Endothelial cell of umbilical vein (primary cell): ENCODE measurements around the gene ABLIM2. TPM values are rescaled to one million over a fixed set of nuclear protein-coding genes. Genes with fewer than 3 reads are reported as not detected.

Experiments
- BruUV-seq: library from RNA; stranded (reverse); fragments of 400-500 nt; replicated peaks from 2 replicates; lab custom pipeline; 2021; lab: Mats Ljungman, UMichigan
- CTCF ChIA-PET: fragments of 300-600, 350-600 bp; sonication (Branson Sonifier 250); formaldehyde crosslinking; loops from one replicate; lab custom pipeline; 2021; ENCODE audit warnings: antibody characterized with exemption, inconsistent platforms; lab: Charles Lee
- POLR2A ChIA-PET: fragments of 300-600, 350-600 bp; sonication (Branson Sonifier 250); formaldehyde crosslinking; loops from one replicate; lab custom pipeline; 2021; ENCODE audit warnings: antibody characterized with exemption, inconsistent platforms; lab: Charles Lee
- DNase-seq: peaks from one replicate; pipeline ENCODE4 v3.0.0-alpha.2; 2011; ENCODE audit warnings: low read depth, low spot score
- FAIRE-seq: peaks from 2 replicates; lab custom pipeline; 2011; peaks lifted over from hg19 to GRCh38; lab: Jason Lieb, UNC
- H2AFZ ChIP-seq: 2 replicates; pipeline ENCODE4 v1.6.0; 2012; ENCODE audit warnings: low read depth, low read length, control low read depth, inconsistent platforms
- H3K27ac ChIP-seq: 2 replicates; pipeline ENCODE4 v1.5.1; 2011; ENCODE audit warnings: low read depth, mild to moderate bottlenecking, control low read depth, low read length, moderate library complexity; ENCODE audit not compliant: insufficient read depth
- H3K27me3 ChIP-seq, 2 experiments: 2 replicates each; pipeline versions ENCODE4 v1.6.0 to v1.6.1; 2011; ENCODE audit warnings: low read length in 2 of 2, mixed read lengths in 1 of 2; ENCODE audit not compliant: control insufficient read depth in 2 of 2, insufficient read depth in 2 of 2
- H3K36me3 ChIP-seq, 2 experiments: 2 replicates in 1 of 2; 3 replicates in 1 of 2; pipeline ENCODE4 v1.5.1; 2011; ENCODE audit warnings: low read length in 2 of 2, mild to moderate bottlenecking in 1 of 2, moderate library complexity in 1 of 2; ENCODE audit not compliant: control insufficient read depth in 2 of 2, insufficient read depth in 2 of 2; ENCODE audit errors: extremely low read depth in 1 of 2
- H3K4me1 ChIP-seq: 3 replicates; pipeline ENCODE4 v1.5.1; 2011; ENCODE audit warnings: mild to moderate bottlenecking, low read length; ENCODE audit not compliant: control insufficient read depth, insufficient read depth; ENCODE audit errors: extremely low read depth
- H3K4me2 ChIP-seq: 2 replicates; pipeline ENCODE4 v1.6.1; 2011; ENCODE audit warnings: low read length, control low read depth, mixed read lengths; ENCODE audit not compliant: insufficient read depth
- H3K4me3 ChIP-seq, 3 experiments: fragments of 200-600 bp in 1 of 3; sonication (generic), shearing (Covaris generic) in 1 of 3; replicated peaks in 1 of 3; 2 replicates each; pipeline ENCODE4 v1.5.1; 2011 to 2016; ENCODE audit warnings: control low read depth in 3 of 3, low read length in 3 of 3, mild to moderate bottlenecking in 2 of 3, inconsistent platforms in 1 of 3, low read depth in 1 of 3, moderate library complexity in 1 of 3; ENCODE audit not compliant: insufficient read depth in 1 of 3
- H3K79me2 ChIP-seq: 2 replicates; pipeline ENCODE4 v1.6.0; 2012; ENCODE audit warnings: low read length, inconsistent platforms; ENCODE audit not compliant: control insufficient read depth, insufficient read depth
- H3K9ac ChIP-seq: replicated peaks from 2 replicates; pipeline ENCODE3; 2011; ENCODE audit warnings: low read length, control low read depth; ENCODE audit not compliant: insufficient read depth; ENCODE audit errors: extremely low read depth
- H3K9me1 ChIP-seq: replicated peaks from 3 replicates; pipeline ENCODE4 v1.6.0; 2011; ENCODE audit warnings: mild to moderate bottlenecking, low read length; ENCODE audit not compliant: control insufficient read depth, insufficient read depth; ENCODE audit errors: extremely low read depth
- H3K9me3 ChIP-seq: replicated peaks from 2 replicates; pipeline ENCODE4 v1.5.1; 2012; ENCODE audit warnings: low read length, inconsistent platforms; ENCODE audit not compliant: control insufficient read depth, insufficient read depth
- H4K20me1 ChIP-seq: replicated peaks from 2 replicates; pipeline ENCODE3; 2011; ENCODE audit warnings: mild to moderate bottlenecking, low read length; ENCODE audit not compliant: control insufficient read depth, insufficient read depth; ENCODE audit errors: extremely low read depth
- CTCF ChIP-seq, 2 donors: IDR thresholded peaks; 1 replicate in 1 of 2; 2 replicates in 1 of 2; pipeline ENCODE4 v1.5.1; 2011; ENCODE audit warnings: low read length in 2 of 2, mild to moderate bottlenecking in 2 of 2, moderate library complexity in 2 of 2, control low read depth in 1 of 2, inconsistent platforms in 1 of 2, low read depth in 1 of 2; ENCODE audit not compliant: insufficient read depth in 1 of 2; ENCODE audit errors: extremely low read depth in 1 of 2
- EZH2 ChIP-seq: IDR thresholded peaks from 2 replicates; pipeline ENCODE4 v1.6.1; 2012; ENCODE audit warnings: borderline replicate concordance, low read depth, mild to moderate bottlenecking, moderate library complexity, low read length, inconsistent platforms; ENCODE audit not compliant: severe bottlenecking
- FOS ChIP-seq: IDR thresholded peaks from 2 replicates; pipeline ENCODE4 v1.6.1; 2011; ENCODE audit warnings: mild to moderate bottlenecking, low read length, moderate library complexity, borderline replicate concordance; ENCODE audit not compliant: insufficient read depth
- GATA2 ChIP-seq: IDR thresholded peaks from 2 replicates; pipeline ENCODE4 v1.7.0; 2011; ENCODE audit warnings: low read depth, mild to moderate bottlenecking, moderate library complexity, mixed read lengths, low read length; ENCODE audit not compliant: insufficient read length, insufficient read depth
- JUN ChIP-seq: IDR thresholded peaks from 2 replicates; pipeline ENCODE4 v1.6.1; 2011; ENCODE audit warnings: borderline replicate concordance, low read depth; ENCODE audit not compliant: insufficient read length, insufficient read depth
- MYC ChIP-seq: IDR thresholded peaks from one replicate; pipeline ENCODE4 v1.6.1; 2011; ENCODE audit warnings: mild to moderate bottlenecking, low read depth, low read length
- POLR2A ChIP-seq: IDR thresholded peaks from 2 replicates; pipeline ENCODE4 v1.6.1; 2012; ENCODE audit warnings: low read depth, mild to moderate bottlenecking, control low read depth, low read length
- POLR2AphosphoS5 ChIP-seq: IDR thresholded peaks from 2 replicates; pipeline ENCODE4 v1.6.1; 2012; ENCODE audit warnings: low read depth, mild to moderate bottlenecking, control low read depth, low read length, moderate library complexity; ENCODE audit not compliant: insufficient read depth
- dilution Hi-C: fragments of 300-500 bp; cut with MboI; formaldehyde crosslinking; loops from one replicate; pipeline ENCODE4 v1.15.0; 2019; ENCODE audit warnings: low sequenced_read_pairs; ENCODE audit not compliant: extremely low pct_ligation_motif_present
- intact Hi-C: fragments of 100-400 bp; cut with micrococcal nuclease; formaldehyde crosslinking; loops from one replicate; pipeline ENCODE4 v1.10.0; 2022
- polyA plus RNA-seq, 4 experiments: library from polyadenylated mRNA; depleted of rRNA in 3 of 4; stranded (reverse) in 3 of 4; unstranded in 1 of 4; fragments of >200 nt; gene quantifications; 2 replicates each; pipeline versions ENCODE4 v1.2.1 to v1.2.3, GENCODE V29; 2011 to 2012; ENCODE audit warnings: missing spikeins in 1 of 4
- total RNA-seq: library from RNA; stranded (reverse); gene quantifications from 2 replicates; pipeline ENCODE4 v1.2.3, GENCODE V29; 2021
- TF ChIP-seq, protein P1 (sequence below): IDR thresholded peaks from 2 replicates; pipeline ENCODE4 v1.6.1; 2011; ENCODE audit not compliant: insufficient read depth, insufficient read length

ABLIM2 gene
- total and polyA plus RNA-seq, 2 donors (not counting 3 experiments of a cell fraction or from before 2014, with no cell fraction given): 0.28 to 0.66 TPM

GRCh38 chr4:8104491-8105305 is 53.9 kb downstream of the ABLIM2 start:
- H3K9me1 ChIP-seq: no peaks in the 10 kb centered on the region
- H4K20me1 ChIP-seq: no peaks in the 10 kb centered on the region
- FAIRE-seq (no peak), DNase-seq (no peak)
- ChIA-PET CTCF (interaction anchor here (0.6 kb wide), 1 partner anchor 172 kb away, joined by 3 read pairs; no protein-coding TSS in a partner anchor), POLR2A (no interaction called here)
- no peaks in the 10 kb centered on the region for H3K36me3 ChIP-seq
- BruUV-seq: no TSS peak
- H3K79me2 ChIP-seq: no peaks in the 10 kb centered on the region
- no peak overlapping the region for H3K4me3 ChIP-seq
- dilution Hi-C loops: no loop called here
- TF ChIP-seq, protein P1, sequence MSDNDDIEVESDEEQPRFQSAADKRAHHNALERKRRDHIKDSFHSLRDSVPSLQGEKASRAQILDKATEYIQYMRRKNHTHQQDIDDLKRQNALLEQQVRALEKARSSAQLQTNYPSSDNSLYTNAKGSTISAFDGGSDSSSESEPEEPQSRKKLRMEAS: no peak
- TF ChIP-seq JUN (no peak), MYC (no peak), EZH2 (no peak), GATA2 (no peak), FOS (no peak), POLR2A (no peak), POLR2AphosphoS5 (no peak), CTCF (IDR thresholded peaks at IDR 0.05; ENCODE audit: extremely low read depth in 1 of 2, insufficient read depth in 1 of 2, low read depth in 1 of 2, low read length in 2 of 2) (no peak)
- H3K4me2 ChIP-seq: no peak overlapping the region
- intact Hi-C loops: no loop called here
- no peak overlapping the region for H3K9ac ChIP-seq
- no peak overlapping the region for H3K27ac ChIP-seq
- H3K27me3 ChIP-seq: no peaks in the 10 kb centered on the region
- H3K9me3 ChIP-seq: no peaks in the 10 kb centered on the region
- no peak overlapping the region for H2AFZ ChIP-seq
- no peaks in the 10 kb centered on the region for H3K4me1 ChIP-seq
